H9 (cell line): ENCODE results near the gene MTLN. TPM values are rescaled to one million over a fixed set of nuclear protein-coding genes. Genes with fewer than 3 reads are reported as not detected.
"Not testable (repeated sequence)": the region's sequence is repeated elsewhere in the genome, so short reads cannot be mapped to it uniquely, and the experiment has no call there.

Experiments used
- DNase-seq: peaks from one replicate; pipeline ENCODE4 v3.0.0-alpha.2; 2017
- H2AFZ ChIP-seq: one replicate; pipeline ENCODE4 v1.6.1; 2013; ENCODE audit warnings: mild to moderate bottlenecking, low read length, control low read depth, moderate library complexity
- H2AK5ac ChIP-seq: 2 replicates; pipeline ENCODE4 v1.6.1; 2013; ENCODE audit warnings: low read length, control low read depth, mixed read lengths; ENCODE audit not compliant: insufficient read length
- H2BK120ac ChIP-seq: one replicate; pipeline ENCODE4 v1.6.1; 2013; ENCODE audit warnings: low read depth, mild to moderate bottlenecking, low read length, control low read depth, inconsistent platforms; ENCODE audit not compliant: poor library complexity, severe bottlenecking
- H2BK12ac ChIP-seq: 2 replicates; pipeline ENCODE4 v1.6.1; 2013; ENCODE audit warnings: low read length, control low read depth, mixed read lengths, low read depth; ENCODE audit not compliant: insufficient read length
- H2BK15ac ChIP-seq: 2 replicates; pipeline ENCODE4 v1.6.1; 2013; ENCODE audit warnings: low read depth, low read length, control low read depth
- H2BK20ac ChIP-seq: one replicate; pipeline ENCODE4 v1.6.1; 2013; ENCODE audit warnings: low read depth, mild to moderate bottlenecking, low read length, control low read depth, inconsistent platforms; ENCODE audit not compliant: poor library complexity, severe bottlenecking
- H2BK5ac ChIP-seq: 2 replicates; pipeline ENCODE4 v1.6.1; 2013; ENCODE audit warnings: low read length, control low read depth, mixed read lengths; ENCODE audit not compliant: insufficient read length
- H3K14ac ChIP-seq: 2 replicates; pipeline ENCODE4 v1.6.1; 2013; ENCODE audit warnings: low read length, control low read depth; ENCODE audit not compliant: insufficient read depth
- H3K18ac ChIP-seq: 2 replicates; pipeline ENCODE4 v1.6.1; 2013; ENCODE audit warnings: low read depth, mild to moderate bottlenecking, mixed read lengths, low read length, control low read depth; ENCODE audit not compliant: insufficient read length
- H3K23ac ChIP-seq: 2 replicates; pipeline ENCODE4 v1.6.1; 2013; ENCODE audit warnings: low read length, control low read depth, mixed read lengths, low read depth; ENCODE audit not compliant: insufficient read length
- H3K23me2 ChIP-seq: 2 replicates; pipeline ENCODE4 v1.6.1; 2013; ENCODE audit warnings: low read depth, mild to moderate bottlenecking, mixed read lengths, low read length, control low read depth; ENCODE audit not compliant: insufficient read length, poor library complexity, severe bottlenecking
- H3K27ac ChIP-seq: 2 replicates; pipeline ENCODE4 v1.5.1; 2013; ENCODE audit warnings: low read length, control low read depth, mixed read lengths, low read depth; ENCODE audit not compliant: insufficient read length
- H3K27me3 ChIP-seq: 2 replicates; pipeline ENCODE4 v1.6.1; 2013; ENCODE audit warnings: low read length, control low read depth, inconsistent platforms; ENCODE audit not compliant: insufficient read depth
- H3K4ac ChIP-seq: 2 replicates; pipeline ENCODE4 v1.6.1; 2013; ENCODE audit warnings: low read depth, mild to moderate bottlenecking, control low read depth, inconsistent platforms, low read length, moderate library complexity
- H3K4me1 ChIP-seq: 2 replicates; pipeline ENCODE4 v1.6.1; 2013; ENCODE audit warnings: low read length, control low read depth, inconsistent platforms; ENCODE audit not compliant: insufficient read depth
- H3K4me2 ChIP-seq: 2 replicates; pipeline ENCODE4 v1.6.1; 2013; ENCODE audit warnings: low read length, control low read depth, mixed read lengths; ENCODE audit not compliant: insufficient read length, insufficient read depth
- H3K56ac ChIP-seq: 2 replicates; pipeline ENCODE4 v1.6.1; 2013; ENCODE audit warnings: low read depth, mild to moderate bottlenecking, mixed read lengths, low read length, control low read depth; ENCODE audit not compliant: insufficient read length
- H3K79me1 ChIP-seq: 2 replicates; pipeline ENCODE4 v1.6.1; 2013; ENCODE audit warnings: low read depth, mild to moderate bottlenecking, moderate library complexity, low read length, control low read depth, inconsistent platforms; ENCODE audit not compliant: insufficient read depth, poor library complexity, severe bottlenecking
- H3K79me2 ChIP-seq: 2 replicates; pipeline ENCODE4 v1.6.1; 2013; ENCODE audit warnings: low read length, control low read depth, inconsistent platforms; ENCODE audit not compliant: insufficient read depth
- H3K9ac ChIP-seq: 2 replicates; pipeline ENCODE4 v1.6.1; 2013; ENCODE audit warnings: low read length, control low read depth, mixed read lengths; ENCODE audit not compliant: insufficient read length; ENCODE audit errors: extremely low read depth
- H3K9me3 ChIP-seq: one replicate; pipeline ENCODE4 v1.6.1; 2013; ENCODE audit warnings: low read depth, low read length, inconsistent platforms; ENCODE audit not compliant: control insufficient read depth
- H3T11ph ChIP-seq: one replicate; pipeline ENCODE4 v1.6.1; 2013; ENCODE audit warnings: mild to moderate bottlenecking, low read length, control low read depth, inconsistent platforms
- H4K20me1 ChIP-seq: one replicate; pipeline ENCODE4 v1.6.1; 2013; ENCODE audit not compliant: control insufficient read depth, insufficient read length, insufficient read depth
- H4K5ac ChIP-seq: 2 replicates; pipeline ENCODE4 v1.6.1; 2013; ENCODE audit warnings: low read depth, mild to moderate bottlenecking, mixed read lengths, low read length, control low read depth; ENCODE audit not compliant: insufficient read length
- H4K8ac ChIP-seq: replicated peaks from 2 replicates; pipeline ENCODE4 v1.6.1; 2013; ENCODE audit warnings: low read length, control low read depth, mixed read lengths, low read depth; ENCODE audit not compliant: insufficient read length
- H4K91ac ChIP-seq: 2 replicates; pipeline ENCODE4 v1.6.1; 2013; ENCODE audit warnings: low read depth, mild to moderate bottlenecking, moderate library complexity, mixed read lengths, low read length, control low read depth; ENCODE audit not compliant: insufficient read length
- H3K27ac Mint-ChIP-seq, 3 experiments: 2 replicates in 2 of 3; 3 replicates in 1 of 3; pipeline ENCODE4 v1.8.0; 2020 to 2021; ENCODE audit warnings: mixed read lengths in 3 of 3, mild to moderate bottlenecking in 1 of 3, moderate library complexity in 1 of 3
- H3K27me3 Mint-ChIP-seq: 2 replicates; pipeline ENCODE4 v1.8.0; 2021; ENCODE audit warnings: low read depth, mild to moderate bottlenecking, moderate library complexity, mixed read lengths
- H3K36me3 Mint-ChIP-seq, 3 experiments: 2 replicates in 2 of 3; 3 replicates in 1 of 3; pipeline ENCODE4 v1.8.0; 2020 to 2021; ENCODE audit warnings: low read depth in 3 of 3, mixed read lengths in 3 of 3; ENCODE audit not compliant: insufficient read depth in 1 of 3
- H3K4me1 Mint-ChIP-seq, 2 experiments: 2 replicates each; pipeline ENCODE4 v1.8.0; 2020; ENCODE audit warnings: mixed read lengths in 2 of 2
- H3K4me3 Mint-ChIP-seq, 2 experiments: 2 replicates in 1 of 2; 3 replicates in 1 of 2; pipeline ENCODE4 v1.8.0; 2020 to 2021; ENCODE audit warnings: mild to moderate bottlenecking in 2 of 2, mixed read lengths in 2 of 2, moderate library complexity in 1 of 2
- H3K9me3 Mint-ChIP-seq, 2 experiments: 2 replicates in 1 of 2; 3 replicates in 1 of 2; pipeline ENCODE4 v1.8.0; 2020; ENCODE audit warnings: mild to moderate bottlenecking in 2 of 2, mixed read lengths in 2 of 2, moderate library complexity in 1 of 2
- WGBS: extraction: QIAGEN DNeasy Blood & Tissue Kit; methylation state at CpG from one replicate; pipeline ENCODE4 v1.1.7; 2013; ENCODE audit warnings: missing lambda C conversion rate, low lambda C conversion rate, mixed read lengths; ENCODE audit not compliant: insufficient read length; ENCODE audit errors: extremely low coverage; 5-methylcytosine and 5-hydroxymethylcytosine counted together
- total RNA-seq: library from RNA; stranded (reverse); gene quantifications from 2 replicates; pipeline ENCODE4 v1.2.1, GENCODE V29; 2021

The MTLN gene
- total RNA-seq, 1 experiment from 2014 or later, result 16.3 TPM

GRCh38 chr2:110229886-110230285, 17.5 kb upstream of the MTLN start:
- not testable (repeated sequence) for H2BK5ac ChIP-seq, H3K9me3 Mint-ChIP-seq, H2BK20ac ChIP-seq, H3K27ac ChIP-seq, H4K8ac ChIP-seq, H3K4me3 Mint-ChIP-seq, H3K18ac ChIP-seq, H3K9me3 ChIP-seq, H2BK15ac ChIP-seq, H2BK12ac ChIP-seq, H2AK5ac ChIP-seq, H3K9ac ChIP-seq, H2AFZ ChIP-seq, H3K4me2 ChIP-seq, H3K27me3 ChIP-seq, H3K79me2 ChIP-seq, H4K91ac ChIP-seq, H3K4me1 ChIP-seq, DNase-seq, H4K5ac ChIP-seq, H3K23me2 ChIP-seq, H2BK120ac ChIP-seq, H3K23ac ChIP-seq, H3K27ac Mint-ChIP-seq, H3K4me1 Mint-ChIP-seq, H3K4ac ChIP-seq, H3K14ac ChIP-seq, H4K20me1 ChIP-seq, H3K56ac ChIP-seq, H3K36me3 Mint-ChIP-seq, H3T11ph ChIP-seq, H3K79me1 ChIP-seq
- H3K27me3 Mint-ChIP-seq, result peaks cover 19% of the 10 kb centered on the region
- WGBS, result no CpG with 5 or more reads among the region's 1 CpG

- WGBS, result no CpG with 5 or more reads among the region's 1 CpG
- not testable (repeated sequence) for H2BK15ac ChIP-seq
- peaks cover 21 to 25% of the 10 kb centered on the region in 2 experiments for H3K9me3 Mint-ChIP-seq
These were observed 10.3 kb upstream of the MTLN start for GRCh38 chr2:110222626-110223025.

More at GRCh38 chr2:110222626-110223025, 10.3 kb upstream of the MTLN start:
- not testable (repeated sequence) for H2AFZ ChIP-seq, H2AK5ac ChIP-seq, H3K9ac ChIP-seq, H3K27ac Mint-ChIP-seq, H2BK12ac ChIP-seq, H3K27me3 ChIP-seq, H3K27ac ChIP-seq, H3K4ac ChIP-seq, H3K4me1 ChIP-seq, H4K91ac ChIP-seq, H3K4me3 Mint-ChIP-seq, H3K23ac ChIP-seq, H3K23me2 ChIP-seq, H2BK120ac ChIP-seq, H3K14ac ChIP-seq, H4K20me1 ChIP-seq, H3K79me2 ChIP-seq, H2BK5ac ChIP-seq, H3K4me2 ChIP-seq, H3K9me3 ChIP-seq, H3T11ph ChIP-seq, H3K56ac ChIP-seq, DNase-seq, H4K5ac ChIP-seq, H2BK20ac ChIP-seq, H3K79me1 ChIP-seq, H3K18ac ChIP-seq, H4K8ac ChIP-seq
- peaks cover 24% of the 10 kb centered on the region for H3K27me3 Mint-ChIP-seq
- peaks cover 10 to 18% (median 11%) of the 10 kb centered on the region in 3 experiments for H3K36me3 Mint-ChIP-seq
- H3K4me1 Mint-ChIP-seq, result peaks cover 11 to 12% of the 10 kb centered on the region in 2 experiments
